Activated CD4-positive, alpha-beta T cell treated with anti-CD3 and anti-CD28 coated beads, Interleukin-2, amount 50 U/mL, for 4 hours (primary cell): ENCODE data around the gene MYO1A.
"Not testable (repeated sequence)": the region's sequence is repeated elsewhere in the genome, so short reads cannot be mapped to it uniquely, and the experiment has no call there.

Experiments
- DNase-seq, 2 experiments: peaks; one replicate each; pipeline ENCODE4 v3.0.0-alpha.2; 2020

Gene MYO1A

GRCh38 chr12:57046947-57047890 is 2.7 kb downstream of the MYO1A start:
- no peak for DNase-seq

GRCh38 chr12:57046086-57046791 is 3.7 kb downstream of the MYO1A start:
- DNase-seq, result no peak

GRCh38 chr12:57044889-57045288 is 5.0 kb downstream of the MYO1A start:
- DNase-seq, result no peak

- DNase-seq, result no peak
Observed at GRCh38 chr12:57044468-57044867, 5.5 kb downstream of the MYO1A start.

DNA sequence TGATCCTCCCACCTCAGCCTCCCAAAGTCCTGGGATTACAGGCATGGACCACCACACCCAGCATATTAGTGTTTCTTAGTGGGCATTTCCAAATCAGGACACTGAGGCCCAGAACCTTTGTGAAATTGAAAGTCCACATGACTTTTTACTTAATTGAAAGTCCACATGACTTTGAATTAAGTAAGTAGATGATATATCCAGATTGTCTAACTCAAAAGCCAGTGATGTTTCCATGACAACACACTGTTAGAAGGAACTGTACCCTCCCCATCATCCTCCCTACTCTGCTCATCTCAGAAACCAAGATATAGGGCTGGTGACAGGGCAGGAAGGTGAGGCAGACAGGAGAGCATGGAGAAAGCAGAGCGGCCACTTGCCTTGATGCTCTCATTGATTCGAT is 7.2 kb downstream of the MYO1A start:
- DNase-seq, result no peak

DNA sequence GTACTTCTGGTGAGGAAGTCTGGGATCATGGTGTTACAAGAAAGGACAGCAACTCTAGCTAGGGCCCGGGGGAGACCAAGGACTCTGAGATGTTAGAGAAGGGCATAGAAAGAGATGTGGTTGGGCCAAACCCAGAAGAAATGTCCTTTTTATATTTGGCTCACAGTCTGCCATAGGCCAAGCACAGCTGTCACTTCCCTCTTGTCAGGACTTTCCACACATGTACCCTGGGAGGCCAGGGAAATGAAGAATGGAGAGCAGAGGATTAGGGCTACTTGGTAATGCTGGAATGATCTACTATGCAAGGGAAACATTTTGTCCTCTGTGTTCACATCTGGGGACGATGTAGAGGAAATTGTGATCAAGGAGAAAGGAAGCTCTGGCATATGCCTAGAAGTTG is 9.2 kb downstream of the MYO1A start:
- DNase-seq, result no peak

DNA sequence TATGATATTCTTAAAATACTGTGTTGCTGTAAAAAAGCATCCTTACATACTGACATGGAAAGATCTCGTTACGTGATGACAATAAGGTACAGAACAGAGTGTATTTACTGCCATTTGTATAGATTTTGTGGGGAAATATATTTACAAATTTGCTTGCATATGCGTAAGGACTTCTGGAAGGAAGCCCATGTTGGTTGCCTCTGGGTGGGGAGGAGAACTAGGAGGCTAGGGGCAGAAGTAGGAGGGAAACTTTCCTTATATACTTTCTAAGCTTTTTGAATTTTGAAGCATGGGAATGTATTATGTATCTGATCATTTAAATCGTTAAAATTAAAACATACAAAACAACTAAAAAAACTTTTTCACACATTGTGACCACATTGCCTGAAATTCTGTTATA is 9.7 kb downstream of the MYO1A start:
- no peak for DNase-seq

DNA sequence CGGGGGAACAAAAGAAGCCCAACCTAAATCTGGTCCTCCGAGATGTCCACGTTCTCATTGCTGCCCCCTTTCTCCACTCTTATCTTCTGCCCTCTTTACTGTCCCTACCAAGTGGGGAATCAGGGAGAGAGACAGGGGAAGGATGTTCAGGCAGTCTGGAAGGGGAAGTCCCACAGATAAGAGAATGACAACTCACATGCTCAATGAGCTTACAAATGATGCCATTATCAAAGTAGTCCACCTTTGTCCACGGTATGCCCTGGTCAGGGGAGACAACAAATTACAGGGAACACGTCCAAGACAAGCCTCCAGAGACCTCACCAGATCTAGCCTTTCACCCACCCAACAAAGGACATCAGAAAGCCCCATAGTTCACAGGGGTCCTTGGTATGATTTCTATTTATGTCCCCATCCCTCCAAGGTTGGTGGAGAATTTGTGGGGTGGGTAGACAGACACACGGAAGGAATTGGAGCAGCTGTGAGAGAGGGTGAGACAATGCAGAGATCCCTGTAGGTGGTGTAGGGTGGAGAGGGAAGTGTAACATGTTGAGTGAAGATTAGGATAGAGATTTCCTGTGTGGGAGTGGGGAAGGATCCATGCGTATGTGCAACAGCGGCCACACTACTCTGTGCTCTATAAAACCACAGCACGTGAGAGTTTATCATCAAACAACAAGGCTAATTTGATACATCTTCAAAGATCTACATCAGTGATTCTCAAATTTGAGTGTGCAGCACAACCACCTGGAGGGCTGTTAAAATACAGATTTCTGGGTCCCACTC is 10.7 kb downstream of the MYO1A start:
- no peak for DNase-seq

DNA sequence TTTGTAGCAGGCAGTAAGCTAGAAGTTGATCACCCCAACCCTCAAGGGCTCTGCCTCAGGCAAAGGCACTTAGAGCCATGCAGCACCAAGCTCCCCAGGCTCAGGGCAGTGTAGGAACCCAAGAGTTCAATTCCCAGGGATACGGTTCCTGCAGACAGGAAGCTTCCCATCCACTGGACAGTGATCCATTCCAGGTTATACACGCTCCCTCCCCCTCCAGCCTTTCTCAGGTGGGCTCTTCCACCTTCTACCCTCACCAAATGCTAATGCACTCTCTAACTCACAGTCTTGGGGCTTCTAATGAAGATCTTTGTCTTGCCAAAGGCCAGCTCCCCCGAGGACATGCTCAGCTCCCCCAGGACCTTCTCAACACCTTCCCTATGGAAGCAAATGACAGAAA is 12.7 kb downstream of the MYO1A start:
- no peak for DNase-seq

GRCh38 chr12:57033431-57033830 is 16.5 kb downstream of the MYO1A start:
- DNase-seq, result no peak

GRCh38 chr12:57031789-57032188 is 18.1 kb downstream of the MYO1A start:
- no peak for DNase-seq

DNA sequence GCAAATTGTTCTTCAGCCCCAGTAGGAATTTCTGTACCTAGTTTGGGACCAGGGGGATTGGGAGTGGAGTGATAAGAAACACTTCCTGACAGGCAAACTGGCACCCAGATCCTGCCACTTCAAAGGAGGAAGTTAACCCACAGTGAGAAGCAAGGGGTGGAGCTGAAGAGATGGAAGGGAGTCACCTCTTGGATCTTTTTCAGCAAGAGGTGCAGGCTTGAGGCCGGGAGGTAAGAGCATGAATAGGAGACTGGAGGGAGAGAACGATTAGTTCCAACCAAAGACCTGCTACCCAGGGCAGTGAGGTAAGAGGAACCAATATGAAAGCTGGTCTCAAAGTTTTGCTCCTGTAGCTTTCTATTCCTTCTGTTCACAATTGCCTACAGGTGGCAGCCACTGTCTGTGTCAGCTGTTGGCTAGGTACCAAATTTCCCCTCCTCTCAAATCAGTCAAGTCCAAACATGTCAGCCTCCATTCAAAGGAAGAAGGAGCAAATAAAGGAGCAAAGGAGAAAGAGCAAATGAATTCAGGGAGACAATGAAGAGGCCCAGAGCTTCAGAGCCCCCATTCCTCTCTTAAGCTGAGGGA is 18.7 kb downstream of the MYO1A start:
- no peak for DNase-seq

DNA sequence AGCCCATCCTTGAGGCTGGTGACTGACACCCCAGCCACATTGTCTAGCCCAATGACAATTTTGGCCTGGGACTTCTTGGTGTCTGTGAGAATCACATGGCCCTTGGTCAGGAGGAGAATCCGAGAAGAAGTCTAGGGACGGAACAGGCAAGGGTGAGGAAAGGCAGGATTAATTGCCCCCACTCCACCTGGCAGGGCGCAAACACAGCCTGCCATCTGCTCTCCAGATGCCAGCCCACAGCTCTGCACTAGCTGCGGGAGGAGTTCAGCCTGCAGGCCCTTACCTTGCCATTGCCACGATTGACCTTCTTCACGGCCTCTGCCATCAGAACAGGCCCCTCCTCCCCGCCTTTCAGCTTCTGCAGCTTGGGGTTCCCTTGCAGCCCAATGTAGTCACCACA is 20.5 kb downstream of the MYO1A start:
- no peak for DNase-seq

- no peak for DNase-seq
Observed at GRCh38 chr12:57027805-57028153, 22.1 kb downstream of the MYO1A start.

DNA sequence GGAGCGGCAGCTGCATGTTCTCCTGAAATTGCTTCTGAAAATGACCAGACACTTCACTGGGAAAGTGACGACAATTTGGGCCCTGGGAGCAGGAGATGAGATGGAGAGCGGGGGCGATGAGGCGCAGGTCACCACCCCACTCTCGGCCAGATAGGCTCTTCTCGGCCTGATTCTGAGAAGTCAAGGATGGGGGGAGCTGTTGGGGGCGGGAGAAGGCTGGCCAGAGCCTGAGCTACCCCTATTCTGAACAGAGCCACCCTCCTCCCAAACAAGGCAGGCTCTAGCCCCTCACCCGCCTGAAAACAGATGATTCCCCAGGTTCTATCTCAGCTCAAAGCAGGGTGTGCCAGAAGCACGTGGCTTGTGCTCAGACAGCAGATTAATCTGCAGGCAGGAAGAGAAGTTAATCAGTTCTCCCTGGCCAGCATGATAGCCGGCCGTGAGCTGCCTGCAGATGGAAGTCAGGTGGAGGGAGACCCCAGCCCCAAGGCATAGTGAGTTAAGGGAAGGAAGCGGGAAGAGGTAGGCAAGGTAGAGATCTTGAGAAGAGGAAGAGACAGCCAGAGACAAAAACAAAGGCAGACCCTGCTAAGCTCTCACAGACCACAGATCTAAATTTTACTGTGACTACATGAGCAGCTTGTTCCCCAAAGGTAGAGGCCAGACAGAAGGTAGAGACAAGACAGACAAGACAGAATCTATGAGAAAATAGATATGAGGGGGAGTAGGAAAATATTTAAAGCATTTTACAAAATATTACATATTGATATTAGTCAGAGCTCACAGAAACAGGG is 22.7 kb downstream of the MYO1A start:
- DNase-seq, result no peak

DNA sequence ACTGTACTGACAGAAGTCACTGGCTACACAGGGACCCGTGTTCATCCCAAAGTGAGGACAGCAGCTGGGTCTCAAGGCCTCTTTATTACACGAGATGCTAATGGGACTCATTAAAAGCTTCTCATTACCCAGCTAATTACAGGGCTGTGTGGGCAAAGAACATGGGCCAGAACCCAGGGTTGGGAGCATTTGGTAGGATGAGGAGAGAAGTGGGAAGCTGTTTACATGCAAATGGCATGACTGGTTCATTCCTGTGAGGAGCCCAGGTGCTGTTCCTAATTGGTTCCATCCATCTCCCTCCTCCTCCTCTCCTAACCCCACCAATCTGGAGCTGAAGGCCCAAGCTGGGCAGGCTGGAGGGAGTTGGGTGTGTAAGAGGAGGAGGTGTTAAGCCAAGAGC is 24.7 kb downstream of the MYO1A start:
- DNase-seq, result no peak

DNA sequence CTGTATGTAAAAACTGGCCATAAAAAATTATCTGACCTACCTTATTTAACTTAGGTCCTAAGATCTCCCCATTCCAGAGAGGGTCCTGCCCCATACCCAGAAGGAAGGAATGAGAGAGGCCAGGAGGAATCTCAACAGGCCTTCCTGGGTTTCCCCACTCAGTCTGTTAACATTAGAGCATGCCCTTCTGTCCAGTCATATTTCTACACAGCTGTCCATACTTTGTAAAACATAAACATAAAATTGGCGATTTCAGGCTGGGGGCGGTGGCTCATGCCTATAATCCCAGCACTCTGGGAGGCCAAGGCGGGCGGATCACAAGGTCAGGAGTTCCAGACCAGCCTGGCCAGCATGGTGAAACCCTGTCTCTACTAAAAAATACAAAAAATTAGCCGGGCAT is 27.6 kb downstream of the MYO1A start:
- DNase-seq, result not testable (repeated sequence)

DNA sequence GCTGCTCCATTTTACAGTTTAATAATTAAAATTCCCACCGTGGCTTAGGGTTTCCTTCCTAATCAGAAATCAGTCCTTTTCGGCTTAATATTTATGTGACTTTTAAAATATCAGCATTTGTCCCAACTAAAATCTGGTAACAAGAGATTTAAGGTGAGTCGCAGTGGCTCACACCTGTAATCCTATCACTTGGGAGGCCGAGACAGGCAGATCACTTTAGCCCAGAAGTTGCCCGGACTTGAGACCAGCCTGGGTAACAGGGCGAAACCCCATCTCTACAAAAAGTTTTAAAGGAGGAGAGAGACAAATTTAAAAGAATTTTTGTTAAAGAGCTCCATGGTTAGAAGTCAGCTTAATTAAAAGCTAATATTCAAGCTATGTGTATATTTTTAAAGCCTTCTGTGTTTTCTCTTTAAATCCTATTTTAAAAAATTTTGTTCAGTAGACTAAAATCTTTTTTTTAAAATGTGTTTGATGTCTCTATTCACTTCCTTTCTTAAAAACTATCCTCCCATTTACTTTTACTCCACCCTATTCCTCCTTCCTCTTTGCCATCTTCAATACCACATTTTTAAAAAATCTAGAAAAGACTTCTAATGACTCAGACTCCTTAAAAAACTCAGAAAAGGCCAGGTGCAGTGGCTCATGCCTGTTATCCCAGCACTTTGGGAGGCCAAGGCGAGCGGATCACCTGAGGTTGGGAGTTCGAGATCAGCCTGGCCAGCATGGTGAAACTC is 29.8 kb downstream of the MYO1A start:
- no peak for DNase-seq

DNA sequence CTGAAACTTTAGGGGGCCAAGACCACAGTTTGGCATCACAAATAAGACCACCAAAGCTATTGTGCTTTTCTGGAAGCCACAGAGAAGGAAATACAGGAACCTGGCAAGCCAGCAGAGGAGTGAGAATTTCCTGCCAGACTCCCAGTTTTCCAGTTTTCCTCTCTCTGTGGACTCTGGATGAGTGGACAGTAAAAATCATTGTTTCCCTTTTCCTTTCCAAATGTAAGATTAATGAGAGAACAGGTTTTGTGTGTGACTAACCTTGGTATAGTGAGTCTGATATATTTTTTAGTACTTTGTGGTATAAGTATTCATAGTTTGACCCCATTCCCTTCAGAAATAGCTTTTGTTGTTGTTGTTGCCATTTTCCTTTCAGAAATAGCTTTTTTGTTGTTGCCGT is 31.0 kb downstream of the MYO1A start:
- DNase-seq, result no peak

DNA sequence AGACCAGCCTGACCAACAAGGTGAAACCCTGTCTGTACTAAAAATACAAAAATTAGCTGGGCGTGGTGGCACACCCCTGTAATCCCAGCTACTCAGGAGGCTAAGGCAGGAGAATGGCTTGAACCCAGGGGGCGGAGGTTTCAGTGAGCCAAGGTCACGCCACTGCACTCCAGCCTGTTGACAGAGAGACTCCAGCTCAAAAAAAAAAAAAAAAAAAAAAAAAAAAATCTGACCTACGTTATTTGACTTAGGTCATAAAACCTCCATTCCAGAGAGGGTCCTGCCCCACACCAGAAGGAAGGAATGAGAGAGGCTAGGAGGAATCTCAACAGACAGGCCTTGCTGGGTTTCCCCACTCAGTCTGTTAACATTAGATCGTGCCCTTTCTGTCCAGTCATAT is 31.6 kb downstream of the MYO1A start:
- not testable (repeated sequence) for DNase-seq

GRCh38 chr12:57016348-57016747 is 33.6 kb downstream of the MYO1A start, which contains the start of gene TAC3:
Gene TAC3 (minus strand): TSS chr12:57016529. CDS start chr12:57015797, 732 bp downstream.
- DNase-seq, result no peak
